SK-N-SH treated with all-trans-retinoic acid at 6 μM for 48 hours (cell line): Measurements from ENCODE around the gene SEPTIN7.

Experiments used
- CREB5 ChIP-seq: fragments of 250-450 bp; sonication (Bioruptor Pico); IDR thresholded peaks from 2 replicates; pipeline ENCODE4 v1.5.1; 2020; ENCODE audit warnings: low read depth, mild to moderate bottlenecking, moderate library complexity
- CSDC2 ChIP-seq: fragments of 250-450 bp; sonication (Bioruptor Pico); IDR thresholded peaks from 2 replicates; pipeline ENCODE4 v1.5.0; 2020; ENCODE audit warnings: mild to moderate bottlenecking, moderate library complexity
- ESRRG ChIP-seq: fragments of 250-450 bp; sonication (Bioruptor Pico); IDR thresholded peaks from 2 replicates; pipeline ENCODE4 v1.6.1; 2021; ENCODE audit warnings: mild to moderate bottlenecking
- ISL1 ChIP-seq: fragments of 250-450 bp; sonication (Bioruptor Pico); IDR thresholded peaks from 2 replicates; pipeline ENCODE4 v2.1.2; 2022; ENCODE audit warnings: mild to moderate bottlenecking, moderate library complexity
- OSR1 ChIP-seq: fragments of 250-450 bp; sonication (Bioruptor Pico); IDR thresholded peaks from 2 replicates; pipeline ENCODE4 v1.8.0; 2022; ENCODE audit warnings: moderate library complexity, mild to moderate bottlenecking, inconsistent platforms
- PATZ1 ChIP-seq: fragments of 250-450 bp; sonication (Bioruptor Pico); IDR thresholded peaks from 2 replicates; pipeline ENCODE4 v1.8.0; 2020; ENCODE audit warnings: mild to moderate bottlenecking, moderate library complexity, borderline replicate concordance
- RARB ChIP-seq: fragments of 250-450 bp; sonication (Bioruptor Pico); IDR thresholded peaks from 2 replicates; pipeline ENCODE4 v1.8.0; 2021; ENCODE audit warnings: mild to moderate bottlenecking, moderate library complexity
- ZFP3 ChIP-seq: fragments of 250-450 bp; sonication (Bioruptor Pico); IDR thresholded peaks from 2 replicates; pipeline ENCODE4 v1.5.0; 2020; ENCODE audit warnings: mild to moderate bottlenecking, moderate library complexity
- ZFP30 ChIP-seq: fragments of 450-650 bp; formaldehyde crosslinking; IDR thresholded peaks from 2 replicates; pipeline ENCODE4 v1.5.0; 2022; ENCODE audit warnings: mild to moderate bottlenecking, moderate library complexity
- ZNF70 ChIP-seq: fragments of 450-650 bp; formaldehyde crosslinking; IDR thresholded peaks from 2 replicates; pipeline ENCODE4 v1.5.0; 2020; ENCODE audit warnings: mild to moderate bottlenecking, moderate library complexity
- ZNF8 ChIP-seq: fragments of 450-650 bp; formaldehyde crosslinking; IDR thresholded peaks from 2 replicates; pipeline ENCODE4 v1.5.0; 2020; ENCODE audit warnings: mild to moderate bottlenecking, moderate library complexity

DNA sequence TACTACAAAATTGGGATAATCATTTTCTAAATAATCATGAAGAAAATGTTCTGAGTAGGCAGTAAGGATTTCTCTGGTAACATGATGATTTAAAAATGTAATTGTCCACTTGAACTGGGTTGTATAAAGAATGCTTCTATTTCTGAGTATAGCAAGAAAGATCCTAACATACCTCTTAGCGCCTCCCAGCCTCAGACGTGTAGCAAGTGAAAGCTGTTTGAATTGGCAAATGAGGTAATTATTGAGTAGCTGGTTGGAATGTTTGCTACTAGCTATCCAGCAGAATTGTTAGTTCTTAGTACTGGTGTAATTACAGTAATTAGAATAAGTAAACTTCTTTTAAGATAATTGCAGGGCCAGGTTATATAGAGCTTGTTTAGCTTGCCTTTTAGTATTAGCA is 47.9 kb downstream of the SEPTIN7 start:
- TF ChIP-seq ESRRG (no peak), ISL1 (no peak), ZFP3 (CRISPR knock-in tag) (no peak), PATZ1 (CRISPR knock-in tag) (no peak), ZNF70 (CRISPR knock-in tag) (no peak), ZNF8 (CRISPR knock-in tag) (no peak), OSR1 (CRISPR knock-in tag) (no peak), ZFP30 (CRISPR knock-in tag) (no peak), CSDC2 (CRISPR knock-in tag) (no peak), CREB5 (no peak), RARB (CRISPR knock-in tag) (no peak)
